SU-DHL-6 (cell line): ENCODE data around the gene GLIS2.

ENCODE experiments used
- EZH2phosphoT487 ChIP-seq: fragments of 200-600 bp; sonication (generic), shearing (Covaris generic); conservative IDR thresholded peaks from 2 replicates; pipeline ENCODE4 v1.6.1; 2018; ENCODE audit warnings: mild to moderate bottlenecking, antibody characterized with exemption, low read length, moderate library complexity, mixed read lengths
- TF ChIP-seq, protein P1 (sequence below): fragments of 200-600 bp; sonication (generic); IDR thresholded peaks from one replicate; pipeline ENCODE4 v1.5.1; 2017; ENCODE audit warnings: antibody characterized with exemption, mild to moderate bottlenecking, low read length, moderate library complexity; ENCODE audit not compliant: insufficient read depth, poor library complexity, severe bottlenecking

DNA sequence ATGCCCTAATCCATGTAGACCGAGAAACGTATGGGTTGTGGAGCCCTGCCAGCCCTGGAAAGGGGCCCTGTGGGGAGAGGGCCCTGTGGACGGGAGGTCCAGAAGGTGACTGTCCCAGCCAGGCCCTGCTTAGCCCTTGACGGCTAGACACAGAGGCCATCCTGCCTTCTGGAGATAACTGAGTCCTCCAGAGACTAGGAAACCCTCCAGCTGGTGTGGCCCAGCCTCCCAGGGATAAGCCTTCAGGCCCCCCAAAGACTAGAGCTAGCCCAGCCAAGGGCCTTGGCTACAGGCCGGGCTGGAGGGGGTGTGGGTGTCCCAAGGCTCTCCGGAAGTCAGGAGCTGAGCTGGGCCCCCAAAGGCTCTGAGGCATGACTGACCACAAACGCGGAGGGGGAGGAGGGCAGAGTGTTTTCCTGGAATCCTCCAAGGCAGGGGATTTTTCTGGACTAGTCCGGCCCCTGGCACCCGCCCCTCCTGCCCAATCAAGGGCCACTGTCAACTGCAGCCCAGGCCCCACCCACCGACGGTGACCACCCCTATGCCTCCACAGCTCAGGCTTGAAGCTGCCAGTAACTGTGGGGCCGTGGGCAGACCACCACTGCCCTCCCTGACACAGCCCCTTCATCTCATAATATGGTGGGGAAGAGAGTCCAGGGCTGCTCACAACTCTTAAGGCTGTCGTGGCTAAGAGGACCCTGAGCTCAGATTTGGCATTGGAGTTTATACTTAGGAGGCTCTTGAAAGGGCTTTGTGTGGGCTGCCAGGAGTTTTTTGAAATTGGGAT, 54.9 kb downstream of the GLIS2 start:
- TF ChIP-seq, protein P1, sequence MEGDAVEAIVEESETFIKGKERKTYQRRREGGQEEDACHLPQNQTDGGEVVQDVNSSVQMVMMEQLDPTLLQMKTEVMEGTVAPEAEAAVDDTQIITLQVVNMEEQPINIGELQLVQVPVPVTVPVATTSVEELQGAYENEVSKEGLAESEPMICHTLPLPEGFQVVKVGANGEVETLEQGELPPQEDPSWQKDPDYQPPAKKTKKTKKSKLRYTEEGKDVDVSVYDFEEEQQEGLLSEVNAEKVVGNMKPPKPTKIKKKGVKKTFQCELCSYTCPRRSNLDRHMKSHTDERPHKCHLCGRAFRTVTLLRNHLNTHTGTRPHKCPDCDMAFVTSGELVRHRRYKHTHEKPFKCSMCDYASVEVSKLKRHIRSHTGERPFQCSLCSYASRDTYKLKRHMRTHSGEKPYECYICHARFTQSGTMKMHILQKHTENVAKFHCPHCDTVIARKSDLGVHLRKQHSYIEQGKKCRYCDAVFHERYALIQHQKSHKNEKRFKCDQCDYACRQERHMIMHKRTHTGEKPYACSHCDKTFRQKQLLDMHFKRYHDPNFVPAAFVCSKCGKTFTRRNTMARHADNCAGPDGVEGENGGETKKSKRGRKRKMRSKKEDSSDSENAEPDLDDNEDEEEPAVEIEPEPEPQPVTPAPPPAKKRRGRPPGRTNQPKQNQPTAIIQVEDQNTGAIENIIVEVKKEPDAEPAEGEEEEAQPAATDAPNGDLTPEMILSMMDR: no peak
- no peak for TF ChIP-seq EZH2phosphoT487
